ENCODE results near the gene PLPP4.

The PLPP4 gene

DNA sequence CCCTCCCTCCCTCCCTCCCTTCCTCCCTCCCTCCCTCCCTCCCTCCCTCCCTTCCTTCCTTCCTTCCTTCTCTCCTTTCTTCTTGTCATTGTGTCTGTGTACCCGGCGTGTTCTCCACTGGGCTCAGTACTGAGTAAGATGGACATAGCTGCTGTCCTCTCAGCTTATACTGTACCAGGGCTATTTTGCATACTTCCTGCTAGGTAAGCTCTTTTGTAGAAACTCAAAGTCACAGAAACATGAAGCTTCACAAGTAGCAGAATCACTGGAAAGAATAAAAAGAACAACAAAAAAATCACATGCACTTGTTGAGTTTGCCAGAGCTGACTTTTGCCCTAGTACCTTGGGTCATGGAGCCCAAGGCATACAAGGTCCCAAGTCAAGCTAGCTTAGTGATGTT lies 125.7 kb downstream of the PLPP4 start:
- DNase-seq = no peak

- DNase-seq = no peak
These were observed 126.5 kb downstream of the PLPP4 start for GRCh38 chr10:120583424-120584108.

DNA sequence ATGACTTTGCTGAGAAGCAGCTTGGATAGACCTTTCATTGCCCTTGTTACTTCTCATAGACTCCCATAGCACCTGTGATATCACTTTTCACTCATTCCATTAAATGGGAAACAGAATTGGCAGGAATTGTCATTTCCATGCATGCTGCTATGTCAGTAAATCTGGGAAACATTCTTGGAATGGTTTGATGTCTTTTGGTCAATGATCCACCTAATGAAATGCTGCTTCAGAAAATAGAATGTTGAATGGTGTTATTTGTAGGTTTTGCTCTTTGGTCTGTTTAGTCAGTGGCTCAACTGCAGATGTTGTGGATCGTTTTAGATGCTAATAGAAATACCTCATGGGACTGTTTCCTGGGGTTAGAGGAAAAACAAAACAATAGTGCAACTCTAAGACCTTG lies 127.8 kb downstream of the PLPP4 start:
- DNase-seq = no peak

DNA sequence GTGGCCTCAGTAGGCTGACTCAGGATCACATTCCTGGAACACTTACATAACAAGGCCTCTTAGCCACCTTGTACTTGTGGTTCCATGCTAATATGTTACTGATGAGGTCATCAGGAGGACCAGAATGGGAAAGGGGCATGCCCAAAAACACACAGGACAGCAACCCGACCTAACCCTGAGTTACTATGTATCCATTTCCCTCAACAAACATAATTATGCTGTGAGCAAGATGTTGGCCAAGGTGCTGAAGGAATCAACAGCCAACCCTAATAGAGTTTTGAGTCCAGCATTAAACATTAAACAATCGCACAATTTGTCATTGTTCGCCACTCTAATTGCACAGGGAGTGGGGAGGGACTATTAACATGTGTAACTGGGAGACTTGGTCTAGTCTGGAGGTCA lies 129.4 kb downstream of the PLPP4 start:
- DNase-seq = no peak

DNA sequence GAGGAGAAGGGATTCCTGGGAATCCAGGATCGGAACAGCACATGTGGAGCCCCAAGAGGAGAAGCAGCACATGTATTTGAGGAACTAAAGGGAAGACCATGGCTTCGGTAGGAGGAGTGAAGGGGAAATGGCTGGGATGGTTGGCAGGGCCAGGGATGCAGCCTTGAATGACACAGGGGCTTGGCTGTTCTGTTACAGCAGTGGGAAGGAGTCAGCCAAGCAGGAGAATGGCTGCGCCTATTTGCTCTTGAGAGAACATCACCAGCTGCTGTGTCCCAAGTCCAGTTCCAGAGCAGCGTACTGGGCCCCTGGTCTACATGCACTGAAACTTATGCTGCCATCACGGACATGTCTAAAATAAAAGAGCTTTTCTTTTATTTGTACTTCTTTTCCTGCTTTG lies 130.0 kb downstream of the PLPP4 start:
- DNase-seq = no peak

GRCh38 chr10:120588311-120588710 lies 131.3 kb downstream of the PLPP4 start:
- no peak for DNase-seq

DNA sequence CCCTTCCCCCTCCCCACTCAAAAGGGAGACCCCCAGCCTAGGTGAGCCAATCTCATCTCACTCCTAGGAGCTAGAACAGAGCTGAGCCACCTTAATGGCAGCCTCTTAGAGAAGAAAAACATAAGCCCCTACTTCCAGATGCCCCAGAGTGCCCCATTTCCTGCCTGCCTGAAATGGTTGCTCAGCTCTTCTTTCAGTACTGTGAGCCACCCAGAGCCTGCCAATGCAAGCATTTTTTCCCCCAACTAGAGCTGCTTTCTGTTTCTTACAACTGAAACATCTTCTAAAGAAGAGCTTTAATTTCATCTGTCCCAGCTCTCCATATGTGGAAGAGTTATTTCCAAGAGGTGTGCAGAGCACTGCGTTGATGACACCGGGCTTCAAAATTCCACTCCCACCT lies 136.7 kb downstream of the PLPP4 start:
- DNase-seq = no peak

- DNase-seq = no peak
These were observed 140.9 kb downstream of the PLPP4 start for GRCh38 chr10:120597902-120598301.

GRCh38 chr10:120598386-120598785 lies 141.4 kb downstream of the PLPP4 start:
- no peak for DNase-seq

GRCh38 chr10:120599200-120599724 lies 142.2 kb downstream of the PLPP4 start:
- DNase-seq = no peak

- no peak for DNase-seq
These were observed 144.0 kb downstream of the PLPP4 start for GRCh38 chr10:120600871-120601649.

DNA sequence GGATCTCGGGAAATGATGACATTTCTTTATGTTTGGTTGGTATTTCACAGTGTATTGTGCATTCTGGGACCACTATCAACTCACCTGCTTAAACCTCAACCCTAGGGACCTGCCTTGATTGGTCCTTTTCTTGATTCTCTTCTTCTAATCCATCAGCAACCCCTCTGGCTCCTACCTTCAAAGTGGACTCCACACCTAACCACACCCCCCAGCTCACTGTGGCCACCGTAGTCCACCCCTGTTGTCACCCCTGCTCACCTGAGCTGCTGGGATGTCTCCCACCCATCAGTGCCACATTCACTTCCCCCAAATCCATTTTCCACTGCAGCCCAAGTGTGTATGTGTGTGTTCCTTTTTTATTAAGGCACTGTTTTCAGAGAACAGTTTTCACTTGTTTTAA lies 145.0 kb downstream of the PLPP4 start:
- no peak for DNase-seq

DNA sequence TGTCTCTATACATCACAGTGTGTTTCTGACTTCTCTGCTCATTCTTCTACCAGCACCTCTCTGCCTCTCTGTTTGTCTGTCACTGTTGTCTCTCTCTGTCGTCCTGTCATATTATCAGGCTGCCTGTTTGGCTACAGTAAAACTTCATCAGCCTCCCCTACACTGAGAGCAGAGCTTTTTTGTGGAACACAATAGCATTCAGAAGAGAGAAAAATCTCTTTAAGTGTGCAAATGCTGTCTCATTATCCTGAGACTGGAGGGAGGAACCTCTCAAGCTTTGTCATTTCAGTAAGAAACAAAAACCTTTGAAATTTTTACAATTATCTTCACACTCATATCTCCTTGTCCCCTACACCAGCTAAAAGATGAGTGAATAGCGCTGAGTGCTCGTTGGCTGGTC lies 148.4 kb downstream of the PLPP4 start:
- no peak for DNase-seq

GRCh38 chr10:120606051-120606764 lies 149.2 kb downstream of the PLPP4 start:
- DNase-seq = no peak

- no peak for DNase-seq
These were observed 150.1 kb downstream of the PLPP4 start for GRCh38 chr10:120607016-120607709.

GRCh38 chr10:120607710-120608703 lies 151.0 kb downstream of the PLPP4 start:
- DNase-seq = no peak

DNA sequence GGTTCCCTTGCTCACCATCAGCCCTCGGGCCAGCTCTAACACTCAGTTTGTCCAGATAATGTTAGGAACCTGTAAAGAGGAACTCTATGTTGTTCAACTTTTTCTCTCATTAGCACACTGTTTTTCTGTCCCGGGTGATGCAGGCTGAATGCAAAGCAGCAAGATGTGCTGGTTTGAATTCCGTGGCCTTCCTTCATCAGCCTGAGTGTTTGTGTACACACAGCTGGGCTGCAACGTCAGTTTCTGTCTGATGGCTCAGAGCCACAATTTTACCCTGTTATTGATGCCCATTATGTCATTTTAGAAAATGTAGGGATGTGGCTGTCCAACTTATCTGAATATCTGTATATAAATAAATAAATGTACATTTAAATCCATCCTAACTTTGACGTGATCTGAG lies 152.0 kb downstream of the PLPP4 start:
- DNase-seq = no peak

- DNase-seq = no peak
These were observed 153.8 kb downstream of the PLPP4 start for GRCh38 chr10:120610791-120611190.

DNA sequence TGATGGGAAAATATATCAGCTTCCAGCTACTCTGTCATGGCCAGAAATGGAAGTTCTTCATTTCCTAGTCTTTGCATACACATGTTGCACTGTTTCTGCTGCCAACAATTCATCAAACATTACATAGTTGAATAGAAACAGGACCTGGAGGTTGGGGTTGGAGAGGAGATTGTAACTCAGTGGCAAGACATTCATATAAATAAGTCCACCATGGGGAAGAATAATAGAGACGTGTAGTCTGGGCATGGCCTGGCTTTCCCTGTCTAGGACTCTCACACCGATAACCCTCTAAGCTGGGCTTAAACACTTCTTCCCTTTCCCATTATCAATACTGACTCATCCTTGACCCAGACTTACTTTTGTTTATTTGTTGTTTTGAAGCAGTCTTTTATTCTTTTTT lies 155.7 kb downstream of the PLPP4 start:
- DNase-seq = no peak

DNA sequence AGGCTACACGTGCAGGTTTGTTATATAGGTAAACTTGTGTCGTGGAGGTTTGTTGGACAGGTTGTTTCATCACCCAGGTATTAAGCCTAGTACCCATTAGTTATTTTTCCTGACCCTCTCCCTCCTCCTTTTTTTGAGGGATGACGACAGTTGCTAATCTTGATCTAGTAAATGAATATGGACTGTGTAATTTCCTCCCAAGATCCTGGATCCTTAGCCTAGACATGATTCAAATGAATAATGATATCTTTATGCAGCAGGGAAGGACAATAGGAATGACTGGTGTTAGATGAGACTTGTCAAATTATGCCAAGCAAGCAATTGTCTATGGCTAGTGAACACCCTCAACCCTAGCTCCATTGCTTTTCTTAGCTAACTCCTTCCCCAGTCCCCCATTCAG lies 156.2 kb downstream of the PLPP4 start:
- DNase-seq = no peak

DNA sequence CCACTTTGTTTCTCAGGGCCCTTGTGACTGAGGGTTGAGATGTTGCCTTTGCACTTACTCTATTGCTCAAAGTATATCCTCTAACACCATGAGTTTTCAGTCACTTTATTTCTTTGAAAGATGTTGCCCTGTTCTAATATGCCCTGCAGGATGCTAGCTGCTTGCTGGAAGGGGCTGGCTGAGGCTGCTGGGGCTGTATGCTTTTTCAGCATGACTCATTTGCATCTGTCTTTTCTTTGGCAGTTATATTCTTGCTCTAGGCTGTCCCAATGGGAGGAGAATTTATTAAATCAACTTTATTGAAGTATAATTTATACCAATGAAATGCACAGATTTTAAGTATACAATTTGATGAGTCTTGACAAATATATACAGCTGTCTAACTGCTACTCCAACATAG lies 157.7 kb downstream of the PLPP4 start:
- no peak for DNase-seq

Measured in SIG-M5 (cell line).